WTC11 (cell line): Measurements from ENCODE around the gene TRAPPC4. TPM values are rescaled to one million over a fixed set of nuclear protein-coding genes. Genes with fewer than 3 reads are reported as not detected.

ENCODE experiments used
- ELF4 ChIP-seq: sonication (generic); formaldehyde crosslinking; IDR thresholded peaks from 2 replicates; pipeline ENCODE4 v1.8.1; 2022; ENCODE audit warnings: low read depth, mild to moderate bottlenecking, moderate library complexity, missing genetic modification reagents
- FOXP4 ChIP-seq: sonication (generic); formaldehyde crosslinking; IDR thresholded peaks from 2 replicates; pipeline ENCODE4 v1.8.0; 2022; ENCODE audit warnings: mild to moderate bottlenecking, missing genetic modification reagents
- GRHL2 ChIP-seq: fragments of 250-450 bp; sonication (Bioruptor Pico); IDR thresholded peaks from 2 replicates; pipeline ENCODE4 v1.8.0; 2022; ENCODE audit warnings: mild to moderate bottlenecking, moderate library complexity; ENCODE audit not compliant: insufficient replicate concordance, severe bottlenecking
- HMGA2 ChIP-seq: fragments of 250-450 bp; sonication (Bioruptor Pico); IDR thresholded peaks from 2 replicates; pipeline ENCODE4 v1.4.0; 2021; ENCODE audit warnings: mild to moderate bottlenecking, moderate library complexity
- JAZF1 ChIP-seq: fragments of 250-450 bp; sonication (Bioruptor Pico); IDR thresholded peaks from 2 replicates; pipeline ENCODE4 v1.9.0; 2021; ENCODE audit warnings: moderate library complexity, mild to moderate bottlenecking, inconsistent platforms
- JUN ChIP-seq: sonication (generic); formaldehyde crosslinking; IDR thresholded peaks from 2 replicates; pipeline ENCODE4 v1.8.0; 2023; ENCODE audit warnings: mild to moderate bottlenecking, missing genetic modification reagents
- MYBL2 ChIP-seq: sonication (generic); formaldehyde crosslinking; IDR thresholded peaks from 2 replicates; pipeline ENCODE4 v1.8.1; 2023; ENCODE audit warnings: mild to moderate bottlenecking, moderate library complexity, missing genetic modification reagents
- NFE2L1 ChIP-seq: sonication (generic); formaldehyde crosslinking; IDR thresholded peaks from 2 replicates; pipeline ENCODE4 v1.8.1; 2023; ENCODE audit warnings: missing genetic modification reagents
- RELA ChIP-seq: sonication (generic); formaldehyde crosslinking; IDR thresholded peaks from 2 replicates; pipeline ENCODE4 v1.8.1; 2022; ENCODE audit warnings: missing genetic modification reagents, mild to moderate bottlenecking, borderline replicate concordance
- SOX15 ChIP-seq: fragments of 250-450 bp; sonication (Bioruptor Pico); IDR thresholded peaks from 2 replicates; pipeline ENCODE4 v1.9.0; 2021; ENCODE audit warnings: mild to moderate bottlenecking
- STAT6 ChIP-seq: sonication (generic); formaldehyde crosslinking; conservative IDR thresholded peaks from 2 replicates; pipeline ENCODE4 v1.8.1; 2023; ENCODE audit warnings: mild to moderate bottlenecking, low read depth, missing genetic modification reagents, moderate library complexity
- TP53 ChIP-seq: sonication (generic); formaldehyde crosslinking; IDR thresholded peaks from 2 replicates; pipeline ENCODE4 v1.8.1; 2023; ENCODE audit warnings: mild to moderate bottlenecking, missing genetic modification reagents
- USF1 ChIP-seq: sonication (generic); formaldehyde crosslinking; IDR thresholded peaks from 2 replicates; pipeline ENCODE4 v1.8.0; 2022; ENCODE audit warnings: mild to moderate bottlenecking, missing genetic modification reagents
- ZBTB21 ChIP-seq: sonication (generic); formaldehyde crosslinking; IDR thresholded peaks from 2 replicates; pipeline ENCODE4 v1.8.1; 2023; ENCODE audit warnings: mild to moderate bottlenecking, missing genetic modification reagents, borderline replicate concordance
- ZNF219 ChIP-seq: sonication (generic); formaldehyde crosslinking; IDR thresholded peaks from 2 replicates; pipeline ENCODE4 v1.8.0; 2023; ENCODE audit warnings: missing genetic modification reagents, mild to moderate bottlenecking, borderline replicate concordance
- ZSCAN18 ChIP-seq: fragments of 250-450 bp; sonication (Bioruptor Pico); IDR thresholded peaks from 2 replicates; pipeline ENCODE4 v2.1.2; 2022; ENCODE audit warnings: mild to moderate bottlenecking, moderate library complexity
- total RNA-seq: library from RNA; stranded (reverse); gene quantifications from 3 replicates; pipeline ENCODE4 v1.2.3, GENCODE V29; 2021
- TF ChIP-seq, protein P1 (sequence below): sonication (generic); formaldehyde crosslinking; conservative IDR thresholded peaks from 2 replicates; pipeline ENCODE4 v1.8.1; 2022; ENCODE audit warnings: mild to moderate bottlenecking, missing genetic modification reagents
- TF ChIP-seq, protein P2 (sequence below): fragments of 250-450 bp; sonication (Bioruptor Pico); IDR thresholded peaks from 2 replicates; pipeline ENCODE4 v1.8.0; 2021; ENCODE audit warnings: mild to moderate bottlenecking
- TF ChIP-seq, protein P3 (sequence below): sonication (generic); formaldehyde crosslinking; IDR thresholded peaks from 2 replicates; pipeline ENCODE4 v1.8.0; 2022; ENCODE audit warnings: mild to moderate bottlenecking, missing genetic modification reagents
- TF ChIP-seq, protein P4 (sequence below): fragments of 200-600 bp; IDR thresholded peaks from 2 replicates; pipeline ENCODE4 v1.8.0; 2022; ENCODE audit warnings: antibody characterized with exemption
- TF ChIP-seq, protein P5 (sequence below): sonication (generic); formaldehyde crosslinking; IDR thresholded peaks from 2 replicates; pipeline ENCODE4 v1.8.1; 2022; ENCODE audit warnings: low read depth, mild to moderate bottlenecking, moderate library complexity, missing genetic modification reagents, borderline replicate concordance

Gene TRAPPC4
- total RNA-seq, 1 experiment from 2014 or later = 75.7 TPM

DNA sequence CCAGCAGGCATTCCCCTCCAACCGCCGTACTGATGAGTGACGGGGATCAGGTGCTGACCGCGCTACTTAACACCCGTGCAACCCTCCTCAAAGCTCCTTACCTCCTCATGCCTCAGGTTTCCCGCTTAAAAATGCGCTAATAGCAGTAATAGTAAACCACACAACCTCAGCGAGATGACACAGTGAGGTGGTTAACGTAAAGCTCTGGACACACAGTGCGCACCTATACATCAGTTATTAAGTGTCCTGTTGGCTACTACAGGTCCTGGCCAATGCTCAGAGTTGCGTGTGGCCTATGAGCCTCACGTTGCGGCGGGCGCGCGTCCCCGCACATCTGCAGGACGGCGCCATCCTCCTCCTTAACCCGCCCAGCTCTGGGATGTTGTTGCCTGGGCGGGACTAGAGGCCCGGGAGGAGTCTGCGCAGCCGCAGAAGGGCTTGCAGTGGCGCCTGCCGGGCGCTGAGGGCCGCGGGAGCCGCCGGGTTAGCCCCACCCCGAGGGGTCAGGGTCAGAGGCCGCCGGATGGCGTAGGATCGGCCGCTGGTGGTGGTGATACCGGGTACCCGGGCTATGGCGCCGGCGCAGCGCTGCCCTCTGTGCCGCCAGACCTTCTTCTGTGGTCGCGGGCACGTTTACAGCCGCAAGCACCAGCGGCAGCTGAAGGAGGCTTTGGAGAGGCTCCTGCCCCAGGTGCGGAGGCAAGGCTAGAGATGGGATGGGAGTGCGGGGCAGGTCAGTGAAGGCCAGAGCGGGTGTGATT lies 20.8 kb upstream of the TRAPPC4 start, which contains the start of gene CENATAC (continued):
- TF ChIP-seq ZSCAN18 (CRISPR knock-in tag) (no peak), ZNF219 (CRISPR knock-in tag) (no peak), GRHL2 (no peak), JAZF1 (CRISPR knock-in tag) (no peak), ZBTB21 (CRISPR knock-in tag) (no peak), NFE2L1 (no peak), JUN (CRISPR knock-in tag) (0 out of 2 replicates have a peak, but pooled peaks have one; percentile 44), ELF4 (CRISPR knock-in tag) (no peak), RELA (no peak), MYBL2 (CRISPR knock-in tag) (peak; percentile 74; the same call in 1 of the 2 replicates), TP53 (CRISPR knock-in tag) (0 out of 2 replicates have a peak, but pooled peaks have one; percentile 48), USF1 (CRISPR knock-in tag) (peak; percentile 26; the same call in 1 of the 2 replicates), HMGA2 (CRISPR knock-in tag) (no peak), FOXP4 (CRISPR knock-in tag) (peak; percentile 20; the same call in 1 of the 2 replicates), STAT6 (no peak), SOX15 (CRISPR knock-in tag) (no peak)
- TF ChIP-seq, protein P1, sequence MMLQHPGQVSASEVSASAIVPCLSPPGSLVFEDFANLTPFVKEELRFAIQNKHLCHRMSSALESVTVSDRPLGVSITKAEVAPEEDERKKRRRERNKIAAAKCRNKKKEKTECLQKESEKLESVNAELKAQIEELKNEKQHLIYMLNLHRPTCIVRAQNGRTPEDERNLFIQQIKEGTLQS (CRISPR knock-in tag) = no peak
- TF ChIP-seq, protein P2, sequence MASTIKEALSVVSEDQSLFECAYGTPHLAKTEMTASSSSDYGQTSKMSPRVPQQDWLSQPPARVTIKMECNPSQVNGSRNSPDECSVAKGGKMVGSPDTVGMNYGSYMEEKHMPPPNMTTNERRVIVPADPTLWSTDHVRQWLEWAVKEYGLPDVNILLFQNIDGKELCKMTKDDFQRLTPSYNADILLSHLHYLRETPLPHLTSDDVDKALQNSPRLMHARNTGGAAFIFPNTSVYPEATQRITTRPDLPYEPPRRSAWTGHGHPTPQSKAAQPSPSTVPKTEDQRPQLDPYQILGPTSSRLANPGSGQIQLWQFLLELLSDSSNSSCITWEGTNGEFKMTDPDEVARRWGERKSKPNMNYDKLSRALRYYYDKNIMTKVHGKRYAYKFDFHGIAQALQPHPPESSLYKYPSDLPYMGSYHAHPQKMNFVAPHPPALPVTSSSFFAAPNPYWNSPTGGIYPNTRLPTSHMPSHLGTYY (CRISPR knock-in tag) = no peak
- TF ChIP-seq, protein P3, sequence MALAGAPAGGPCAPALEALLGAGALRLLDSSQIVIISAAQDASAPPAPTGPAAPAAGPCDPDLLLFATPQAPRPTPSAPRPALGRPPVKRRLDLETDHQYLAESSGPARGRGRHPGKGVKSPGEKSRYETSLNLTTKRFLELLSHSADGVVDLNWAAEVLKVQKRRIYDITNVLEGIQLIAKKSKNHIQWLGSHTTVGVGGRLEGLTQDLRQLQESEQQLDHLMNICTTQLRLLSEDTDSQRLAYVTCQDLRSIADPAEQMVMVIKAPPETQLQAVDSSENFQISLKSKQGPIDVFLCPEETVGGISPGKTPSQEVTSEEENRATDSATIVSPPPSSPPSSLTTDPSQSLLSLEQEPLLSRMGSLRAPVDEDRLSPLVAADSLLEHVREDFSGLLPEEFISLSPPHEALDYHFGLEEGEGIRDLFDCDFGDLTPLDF = no peak
- TF ChIP-seq, protein P4, sequence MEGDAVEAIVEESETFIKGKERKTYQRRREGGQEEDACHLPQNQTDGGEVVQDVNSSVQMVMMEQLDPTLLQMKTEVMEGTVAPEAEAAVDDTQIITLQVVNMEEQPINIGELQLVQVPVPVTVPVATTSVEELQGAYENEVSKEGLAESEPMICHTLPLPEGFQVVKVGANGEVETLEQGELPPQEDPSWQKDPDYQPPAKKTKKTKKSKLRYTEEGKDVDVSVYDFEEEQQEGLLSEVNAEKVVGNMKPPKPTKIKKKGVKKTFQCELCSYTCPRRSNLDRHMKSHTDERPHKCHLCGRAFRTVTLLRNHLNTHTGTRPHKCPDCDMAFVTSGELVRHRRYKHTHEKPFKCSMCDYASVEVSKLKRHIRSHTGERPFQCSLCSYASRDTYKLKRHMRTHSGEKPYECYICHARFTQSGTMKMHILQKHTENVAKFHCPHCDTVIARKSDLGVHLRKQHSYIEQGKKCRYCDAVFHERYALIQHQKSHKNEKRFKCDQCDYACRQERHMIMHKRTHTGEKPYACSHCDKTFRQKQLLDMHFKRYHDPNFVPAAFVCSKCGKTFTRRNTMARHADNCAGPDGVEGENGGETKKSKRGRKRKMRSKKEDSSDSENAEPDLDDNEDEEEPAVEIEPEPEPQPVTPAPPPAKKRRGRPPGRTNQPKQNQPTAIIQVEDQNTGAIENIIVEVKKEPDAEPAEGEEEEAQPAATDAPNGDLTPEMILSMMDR = no peak
- TF ChIP-seq, protein P5, sequence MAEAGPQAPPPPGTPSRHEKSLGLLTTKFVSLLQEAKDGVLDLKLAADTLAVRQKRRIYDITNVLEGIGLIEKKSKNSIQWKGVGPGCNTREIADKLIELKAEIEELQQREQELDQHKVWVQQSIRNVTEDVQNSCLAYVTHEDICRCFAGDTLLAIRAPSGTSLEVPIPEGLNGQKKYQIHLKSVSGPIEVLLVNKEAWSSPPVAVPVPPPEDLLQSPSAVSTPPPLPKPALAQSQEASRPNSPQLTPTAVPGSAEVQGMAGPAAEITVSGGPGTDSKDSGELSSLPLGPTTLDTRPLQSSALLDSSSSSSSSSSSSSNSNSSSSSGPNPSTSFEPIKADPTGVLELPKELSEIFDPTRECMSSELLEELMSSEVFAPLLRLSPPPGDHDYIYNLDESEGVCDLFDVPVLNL = no peak
